ENCODE results near the gene RPN2. TPM values are rescaled to one million over a fixed set of nuclear protein-coding genes. Genes with fewer than 3 reads are reported as not detected.

RPN2 gene
- total and polyA plus RNA-seq, 10 of the 15 experiments (the other 5 are each of a cell fraction or from before 2014, with no cell fraction given), result 148 to 365 (median 228) TPM

- TF ChIP-seq ATF7 (IDR thresholded peaks at IDR 0.05; ENCODE audit: low read depth) (peak; percentile 45; the same call in 1 of the 2 replicates), SPI1 (IDR thresholded peaks at IDR 0.05; ENCODE audit: borderline replicate concordance, insufficient read depth, low read depth, low read length) (peak; percentile 85), PML (IDR thresholded peaks at IDR 0.05; ENCODE audit: low read length) (no peak), MAX (IDR thresholded peaks at IDR 0.05; ENCODE audit: low read depth, low read length) (no peak), MTA2 (IDR thresholded peaks at IDR 0.05; ENCODE audit: low read depth) (peak; percentile 49), NBN (IDR thresholded peaks at IDR 0.05) (0 out of 2 replicates have a peak, but pooled peaks have one; percentile 37), CREM (IDR thresholded peaks at IDR 0.05; ENCODE audit: low read depth) (peak; percentile 59; the same call in 1 of the 2 replicates), MEF2B (IDR thresholded peaks at IDR 0.05; ENCODE audit: partially characterized antibody, poor library complexity, severe bottlenecking) (peak; percentile 63), EED (IDR thresholded peaks at IDR 0.05; ENCODE audit: low read depth) (peak; percentile 98), TBL1XR1 (IDR thresholded peaks at IDR 0.05; ENCODE audit: low read depth, low read length) (peak; percentile 17; the same call in 1 of the 2 replicates), TCF12 (IDR thresholded peaks at IDR 0.05; ENCODE audit: low read depth, low read length) (peak; percentile 47; the same call in 1 of the 2 replicates), FOS (IDR thresholded peaks at IDR 0.05; ENCODE audit: borderline replicate concordance, extremely low read depth, insufficient read length) (no peak), FOXK2 (IDR thresholded peaks at IDR 0.05) (no peak), IKZF1 (conservative IDR thresholded peaks at IDR 0.05) (peak; percentile 92), E4F1 (IDR thresholded peaks at IDR 0.05; ENCODE audit: borderline replicate concordance, partially characterized antibody) (no peak), CBX3 (IDR thresholded peaks at IDR 0.05; ENCODE audit: borderline replicate concordance, low read depth) (no peak), POU2F2 (IDR thresholded peaks at IDR 0.05; ENCODE audit: borderline replicate concordance, low read depth, low read length) (peak; percentile 59; the same call in 2 of the 3 replicates), IRF4 (IDR thresholded peaks at IDR 0.05; ENCODE audit: low read depth, low read length) (peak; percentile 52; the same call in 1 of the 2 replicates), JUNB (IDR thresholded peaks at IDR 0.05) (peak; percentile 48; the same call in 1 of the 2 replicates)
- TF ChIP-seq, protein P1, sequence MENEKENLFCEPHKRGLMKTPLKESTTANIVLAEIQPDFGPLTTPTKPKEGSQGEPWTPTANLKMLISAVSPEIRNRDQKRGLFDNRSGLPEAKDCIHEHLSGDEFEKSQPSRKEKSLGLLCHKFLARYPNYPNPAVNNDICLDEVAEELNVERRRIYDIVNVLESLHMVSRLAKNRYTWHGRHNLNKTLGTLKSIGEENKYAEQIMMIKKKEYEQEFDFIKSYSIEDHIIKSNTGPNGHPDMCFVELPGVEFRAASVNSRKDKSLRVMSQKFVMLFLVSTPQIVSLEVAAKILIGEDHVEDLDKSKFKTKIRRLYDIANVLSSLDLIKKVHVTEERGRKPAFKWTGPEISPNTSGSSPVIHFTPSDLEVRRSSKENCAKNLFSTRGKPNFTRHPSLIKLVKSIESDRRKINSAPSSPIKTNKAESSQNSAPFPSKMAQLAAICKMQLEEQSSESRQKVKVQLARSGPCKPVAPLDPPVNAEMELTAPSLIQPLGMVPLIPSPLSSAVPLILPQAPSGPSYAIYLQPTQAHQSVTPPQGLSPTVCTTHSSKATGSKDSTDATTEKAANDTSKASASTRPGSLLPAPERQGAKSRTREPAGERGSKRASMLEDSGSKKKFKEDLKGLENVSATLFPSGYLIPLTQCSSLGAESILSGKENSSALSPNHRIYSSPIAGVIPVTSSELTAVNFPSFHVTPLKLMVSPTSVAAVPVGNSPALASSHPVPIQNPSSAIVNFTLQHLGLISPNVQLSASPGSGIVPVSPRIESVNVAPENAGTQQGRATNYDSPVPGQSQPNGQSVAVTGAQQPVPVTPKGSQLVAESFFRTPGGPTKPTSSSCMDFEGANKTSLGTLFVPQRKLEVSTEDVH (IDR thresholded peaks at IDR 0.05; ENCODE audit: low read depth, partially characterized antibody), result no peak
- TF ChIP-seq, protein P2, sequence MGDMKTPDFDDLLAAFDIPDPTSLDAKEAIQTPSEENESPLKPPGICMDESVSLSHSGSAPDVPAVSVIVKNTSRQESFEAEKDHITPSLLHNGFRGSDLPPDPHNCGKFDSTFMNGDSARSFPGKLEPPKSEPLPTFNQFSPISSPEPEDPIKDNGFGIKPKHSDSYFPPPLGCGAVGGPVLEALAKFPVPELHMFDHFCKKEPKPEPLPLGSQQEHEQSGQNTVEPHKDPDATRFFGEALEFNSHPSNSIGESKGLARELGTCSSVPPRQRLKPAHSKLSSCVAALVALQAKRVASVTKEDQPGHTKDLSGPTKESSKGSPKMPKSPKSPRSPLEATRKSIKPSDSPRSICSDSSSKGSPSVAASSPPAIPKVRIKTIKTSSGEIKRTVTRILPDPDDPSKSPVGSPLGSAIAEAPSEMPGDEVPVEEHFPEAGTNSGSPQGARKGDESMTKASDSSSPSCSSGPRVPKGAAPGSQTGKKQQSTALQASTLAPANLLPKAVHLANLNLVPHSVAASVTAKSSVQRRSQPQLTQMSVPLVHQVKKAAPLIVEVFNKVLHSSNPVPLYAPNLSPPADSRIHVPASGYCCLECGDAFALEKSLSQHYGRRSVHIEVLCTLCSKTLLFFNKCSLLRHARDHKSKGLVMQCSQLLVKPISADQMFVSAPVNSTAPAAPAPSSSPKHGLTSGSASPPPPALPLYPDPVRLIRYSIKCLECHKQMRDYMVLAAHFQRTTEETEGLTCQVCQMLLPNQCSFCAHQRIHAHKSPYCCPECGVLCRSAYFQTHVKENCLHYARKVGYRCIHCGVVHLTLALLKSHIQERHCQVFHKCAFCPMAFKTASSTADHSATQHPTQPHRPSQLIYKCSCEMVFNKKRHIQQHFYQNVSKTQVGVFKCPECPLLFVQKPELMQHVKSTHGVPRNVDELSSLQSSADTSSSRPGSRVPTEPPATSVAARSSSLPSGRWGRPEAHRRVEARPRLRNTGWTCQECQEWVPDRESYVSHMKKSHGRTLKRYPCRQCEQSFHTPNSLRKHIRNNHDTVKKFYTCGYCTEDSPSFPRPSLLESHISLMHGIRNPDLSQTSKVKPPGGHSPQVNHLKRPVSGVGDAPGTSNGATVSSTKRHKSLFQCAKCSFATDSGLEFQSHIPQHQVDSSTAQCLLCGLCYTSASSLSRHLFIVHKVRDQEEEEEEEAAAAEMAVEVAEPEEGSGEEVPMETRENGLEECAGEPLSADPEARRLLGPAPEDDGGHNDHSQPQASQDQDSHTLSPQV (IDR thresholded peaks at IDR 0.05), result no peak
Measured at GRCh38 chr20:37270576-37271420, 91.7 kb downstream of the RPN2 start (continued).
